Measurements from ENCODE around the gene MIA3.

Gene MIA3

GRCh38 chr1:222696741-222697140 lies 78.8 kb downstream of the MIA3 start:
- TF ChIP-seq CTCF (IDR thresholded peaks at IDR 0.05; ENCODE audit: insufficient read depth, low read depth, low read length, missing control alignments): no peak
- no peak overlapping the region for H3K4me3 ChIP-seq (ENCODE audit: low read length)
- DNase-seq (ENCODE audit: low read depth): no peak

DNA sequence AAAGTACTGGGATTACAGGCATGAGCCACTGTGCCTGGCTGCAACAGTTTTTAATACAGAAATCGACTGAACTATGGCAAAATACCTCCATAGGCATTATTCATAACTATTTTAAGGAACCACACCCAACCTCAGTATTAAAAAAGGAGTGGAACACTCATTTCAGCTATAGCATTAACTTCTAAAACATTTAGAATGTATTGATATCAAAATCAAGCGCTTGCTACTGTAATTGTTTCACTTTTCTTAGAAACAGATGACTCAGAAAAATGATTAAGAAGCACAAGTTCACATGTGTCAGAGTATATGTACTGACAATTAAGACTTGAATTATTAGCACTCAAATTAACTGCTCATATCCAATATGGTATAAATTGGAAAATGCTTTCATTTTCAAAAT lies 79.3 kb downstream of the MIA3 start:
- no peak for TF ChIP-seq CTCF (IDR thresholded peaks at IDR 0.05; ENCODE audit: insufficient read depth, low read depth, low read length, missing control alignments)
- DNase-seq (ENCODE audit: low read depth): peak; percentile 30
- no peak overlapping the region for H3K4me3 ChIP-seq (ENCODE audit: low read length)

GRCh38 chr1:222697826-222698225 lies 79.9 kb downstream of the MIA3 start:
- H3K4me3 ChIP-seq (ENCODE audit: low read length): no peak overlapping the region
- DNase-seq (ENCODE audit: low read depth): no peak
- TF ChIP-seq CTCF (IDR thresholded peaks at IDR 0.05; ENCODE audit: insufficient read depth, low read depth, low read length, missing control alignments): no peak

DNA sequence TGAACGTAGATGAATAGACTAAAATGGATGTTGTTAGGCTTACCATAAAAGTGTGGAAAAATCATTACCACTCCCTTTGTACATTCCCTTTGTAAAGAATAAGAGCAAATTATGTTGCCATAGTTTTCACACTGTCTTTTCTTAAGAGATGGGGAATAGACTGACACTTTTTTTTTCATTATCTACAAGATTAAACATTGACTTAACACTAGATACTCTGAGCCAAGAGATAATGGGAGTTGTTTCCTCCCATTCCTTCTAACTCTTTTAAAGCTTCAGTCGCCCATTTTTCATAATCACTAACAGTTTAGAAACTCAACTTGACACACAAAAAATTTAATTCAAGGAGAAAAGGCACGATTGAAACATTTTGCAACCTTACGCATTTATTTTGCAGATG lies 84.3 kb downstream of the MIA3 start:
- TF ChIP-seq CTCF (IDR thresholded peaks at IDR 0.05; ENCODE audit: insufficient read depth, low read depth, low read length, missing control alignments): no peak
- no peak for DNase-seq (ENCODE audit: low read depth)
- no peak overlapping the region for H3K4me3 ChIP-seq (ENCODE audit: low read length)

DNA sequence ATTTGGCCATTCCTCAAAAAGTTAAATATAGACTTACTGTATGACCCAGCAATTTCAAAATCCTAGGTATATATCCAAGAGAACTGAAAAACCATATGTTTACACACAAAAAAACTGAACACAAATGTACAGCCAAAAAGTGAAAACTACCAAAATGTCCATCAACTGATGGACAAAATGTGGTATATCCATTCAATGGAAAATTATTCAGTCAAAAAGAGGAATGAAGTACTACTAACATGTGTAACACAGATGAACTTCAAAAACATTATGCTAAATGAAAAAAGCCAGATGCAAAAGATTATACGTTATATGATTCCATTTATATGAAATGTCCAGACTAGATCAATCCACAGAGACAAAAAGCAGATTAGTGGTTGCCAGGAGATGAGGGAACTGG lies 86.4 kb downstream of the MIA3 start:
- DNase-seq (ENCODE audit: low read depth): no peak
- no peak overlapping the region for H3K4me3 ChIP-seq (ENCODE audit: low read length)
- no peak for TF ChIP-seq CTCF (IDR thresholded peaks at IDR 0.05; ENCODE audit: insufficient read depth, low read depth, low read length, missing control alignments)

- DNase-seq (ENCODE audit: low read depth): no peak
- no peak for TF ChIP-seq CTCF (IDR thresholded peaks at IDR 0.05; ENCODE audit: insufficient read depth, low read depth, low read length, missing control alignments)
- no peak overlapping the region for H3K4me3 ChIP-seq (ENCODE audit: low read length)
These were observed 88.9 kb downstream of the MIA3 start for GRCh38 chr1:222706815-222707214.

- no peak for TF ChIP-seq CTCF (IDR thresholded peaks at IDR 0.05; ENCODE audit: insufficient read depth, low read depth, low read length, missing control alignments)
- H3K4me3 ChIP-seq (ENCODE audit: low read length): no peak overlapping the region
These were observed 91.8 kb downstream of the MIA3 start for GRCh38 chr1:222709700-222710153.

More at GRCh38 chr1:222709700-222710153, 91.8 kb downstream of the MIA3 start:
- DNase-seq (ENCODE audit: low read depth): no peak
